Epidermal melanocyte (primary cell): Measurements from ENCODE around the gene TSPAN18.

Experiments used
- DNase-seq: peaks from one replicate; pipeline ENCODE4 v3.0.0; 2011; ENCODE audit warnings: low spot score; ENCODE audit not compliant: insufficient read length

Gene TSPAN18, protein sequence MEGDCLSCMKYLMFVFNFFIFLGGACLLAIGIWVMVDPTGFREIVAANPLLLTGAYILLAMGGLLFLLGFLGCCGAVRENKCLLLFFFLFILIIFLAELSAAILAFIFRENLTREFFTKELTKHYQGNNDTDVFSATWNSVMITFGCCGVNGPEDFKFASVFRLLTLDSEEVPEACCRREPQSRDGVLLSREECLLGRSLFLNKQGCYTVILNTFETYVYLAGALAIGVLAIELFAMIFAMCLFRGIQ

DNA sequence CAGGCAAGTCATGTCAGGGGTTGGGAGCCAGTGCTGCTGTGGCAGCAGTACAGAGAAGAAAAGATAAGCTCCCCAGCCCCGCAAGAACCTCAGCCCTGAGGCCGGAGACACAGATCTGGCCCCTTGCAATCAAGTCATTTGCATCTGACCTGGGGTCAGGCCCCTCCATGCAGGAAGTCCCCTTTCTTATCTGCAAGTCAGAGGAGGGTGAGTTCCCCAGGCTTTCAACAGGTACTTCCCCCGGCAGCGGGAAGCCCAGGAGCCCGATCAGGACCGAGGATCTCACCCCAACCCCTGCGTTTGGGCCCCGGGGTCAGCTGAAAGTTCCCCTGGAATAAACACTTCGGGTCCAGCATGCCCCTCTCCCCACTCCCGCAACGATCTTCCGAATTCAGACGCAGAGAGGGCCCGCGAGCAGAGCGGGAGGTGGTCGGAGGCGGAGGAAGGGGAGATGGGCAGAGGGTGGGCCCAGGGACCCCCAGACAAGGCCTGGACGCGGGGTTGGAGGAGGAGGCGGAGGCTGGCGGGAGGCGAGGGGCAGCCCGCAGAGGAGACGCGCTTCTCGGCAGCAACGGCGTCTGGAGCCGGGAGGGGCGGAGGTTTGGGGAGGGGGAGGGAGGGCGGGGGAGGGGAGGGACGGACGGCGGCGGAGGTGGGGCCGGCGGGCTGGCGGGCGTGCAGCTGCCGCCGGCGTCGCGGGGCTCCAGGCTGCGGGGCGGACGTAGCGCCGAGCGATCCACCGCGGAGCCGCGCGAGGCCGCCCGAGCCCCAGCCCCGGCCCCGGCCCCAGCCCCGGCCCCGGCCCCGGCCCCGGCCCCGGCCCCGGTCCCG is at the start of gene TSPAN18:
TSPAN18 (plus strand) TSS at position 680 of the 831 bp plus-strand sequence. CDS start 179,455 bp downstream, outside the sequence.
- DNase-seq: no peak

DNA sequence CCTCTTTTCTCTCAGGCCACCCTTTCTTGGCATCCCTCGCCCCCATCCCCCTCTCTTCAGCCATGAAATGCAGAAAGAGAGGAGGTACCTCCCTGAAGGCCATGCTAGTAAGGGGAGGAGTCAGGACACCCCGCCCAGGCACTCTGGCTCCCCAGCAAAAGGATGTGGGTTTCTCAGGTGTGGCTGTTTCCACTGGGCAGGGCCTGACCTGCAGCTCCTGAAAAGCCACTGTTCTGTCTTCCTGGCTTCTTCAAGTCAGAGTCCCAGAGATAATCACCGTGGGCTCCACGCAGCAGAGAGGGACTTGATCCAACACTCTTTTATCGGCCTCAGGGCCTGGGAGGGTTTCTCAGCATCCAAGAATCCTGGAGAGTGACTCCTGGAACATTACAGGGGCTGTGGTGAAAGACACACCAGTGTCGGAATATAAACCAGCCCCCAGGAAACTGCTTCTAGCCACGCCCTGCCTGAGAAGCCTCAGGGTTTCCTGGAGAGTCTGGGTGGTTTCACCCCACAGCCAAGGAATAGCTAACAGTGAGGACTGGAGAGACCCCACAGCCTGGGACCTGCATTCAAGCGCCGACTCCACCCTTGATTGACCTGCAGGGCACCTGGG is 45.7 kb upstream of the TSPAN18 start:
- DNase-seq: no peak

DNA sequence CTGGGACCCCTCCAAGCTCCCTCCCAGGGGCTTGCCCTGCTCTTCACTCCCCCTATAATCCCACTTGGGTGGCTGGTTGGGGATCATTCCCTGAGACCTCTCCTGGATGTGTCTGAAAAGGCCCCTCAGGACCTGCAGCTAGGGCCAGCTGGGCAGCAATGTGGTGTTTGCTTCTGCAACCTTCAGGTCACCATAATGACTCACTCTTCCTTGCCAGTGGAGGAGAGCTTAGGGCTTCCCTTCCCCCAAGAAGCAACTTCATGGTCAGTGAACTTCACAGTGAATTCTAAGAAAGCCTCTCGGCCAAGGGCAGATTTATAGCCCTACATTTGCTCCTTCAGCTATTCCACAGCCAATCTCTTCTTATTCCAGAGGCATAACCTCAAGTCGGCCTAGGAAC is 45.1 kb upstream of the TSPAN18 start:
- DNase-seq: no peak

DNA sequence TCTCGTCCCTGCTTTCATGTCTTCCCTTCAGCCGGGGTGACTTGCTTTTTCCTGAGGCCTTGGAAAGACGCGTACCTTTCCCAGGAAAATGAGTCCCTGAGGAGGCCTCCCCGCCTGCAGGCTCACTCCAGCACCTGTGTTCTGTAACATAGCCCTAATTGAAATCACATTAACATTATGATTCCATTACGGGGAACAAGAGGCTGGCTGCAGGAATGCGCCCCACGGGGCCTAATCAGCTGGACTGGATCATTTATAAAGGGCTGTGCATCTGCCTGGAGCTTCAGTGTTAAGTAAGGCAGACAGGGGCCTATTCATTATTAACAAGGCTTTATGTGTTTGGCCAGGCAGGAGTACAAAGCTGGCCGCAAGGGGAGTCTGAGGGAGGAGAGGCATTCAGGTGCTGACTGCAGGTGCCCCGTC is 41.9 kb upstream of the TSPAN18 start:
- DNase-seq: no peak

DNA sequence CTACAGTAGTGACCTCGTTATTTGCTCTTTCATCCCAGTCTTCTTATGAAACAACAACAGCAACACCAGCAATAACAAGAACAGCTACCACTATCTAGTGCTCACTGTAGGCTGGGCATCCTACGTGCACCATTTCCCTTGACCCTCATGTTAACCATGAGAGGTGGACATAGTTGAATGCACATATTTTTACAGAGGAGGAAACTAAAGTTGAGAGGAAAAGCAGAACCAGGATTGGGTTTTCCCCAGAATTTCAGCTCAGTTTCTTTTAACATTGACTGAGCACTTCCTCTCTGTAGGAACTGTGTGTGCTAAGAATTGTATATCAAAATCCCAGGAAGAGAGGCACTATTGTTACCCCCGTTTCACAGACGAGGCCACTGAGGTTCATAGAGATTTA is 39.4 kb upstream of the TSPAN18 start:
- DNase-seq: no peak

DNA sequence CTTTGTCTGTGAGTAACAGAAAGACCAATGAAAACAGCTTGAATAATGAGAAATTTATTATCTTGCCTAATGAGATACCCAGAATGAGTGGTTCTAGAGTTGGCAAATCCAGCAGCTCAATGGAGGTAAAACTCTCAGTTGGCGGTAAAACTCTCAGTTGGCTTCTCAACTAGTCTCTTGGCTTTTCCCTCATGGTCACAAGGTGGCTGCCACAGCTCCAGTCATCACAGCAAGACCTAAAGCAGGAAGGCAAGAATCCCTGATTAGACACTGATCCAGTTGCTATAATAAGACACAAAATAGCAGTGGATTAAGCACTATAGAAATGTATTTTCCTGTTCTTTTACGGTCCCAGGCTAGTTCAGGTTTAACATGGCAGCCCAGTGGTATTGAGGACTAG is 37.5 kb upstream of the TSPAN18 start:
- no peak for DNase-seq

DNA sequence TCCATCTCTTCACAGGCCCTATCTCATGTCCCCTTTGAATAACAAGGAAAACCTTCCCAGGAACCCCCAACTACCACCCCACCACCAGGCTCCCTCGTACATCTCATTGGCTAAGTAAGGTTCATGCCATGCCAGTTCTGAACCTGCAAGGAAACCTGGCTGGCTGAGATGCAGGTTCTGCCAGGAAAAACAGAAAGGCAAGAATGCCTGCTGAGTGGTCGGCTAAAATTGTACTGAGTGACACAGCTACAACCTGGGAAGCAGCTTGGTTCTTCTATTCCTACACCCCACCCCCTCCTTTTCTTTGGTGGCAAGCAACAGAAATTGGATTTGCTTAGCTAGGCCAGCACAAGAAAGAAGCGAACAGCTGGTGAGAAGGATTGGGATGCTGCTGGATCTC is 36.1 kb upstream of the TSPAN18 start:
- no peak for DNase-seq

DNA sequence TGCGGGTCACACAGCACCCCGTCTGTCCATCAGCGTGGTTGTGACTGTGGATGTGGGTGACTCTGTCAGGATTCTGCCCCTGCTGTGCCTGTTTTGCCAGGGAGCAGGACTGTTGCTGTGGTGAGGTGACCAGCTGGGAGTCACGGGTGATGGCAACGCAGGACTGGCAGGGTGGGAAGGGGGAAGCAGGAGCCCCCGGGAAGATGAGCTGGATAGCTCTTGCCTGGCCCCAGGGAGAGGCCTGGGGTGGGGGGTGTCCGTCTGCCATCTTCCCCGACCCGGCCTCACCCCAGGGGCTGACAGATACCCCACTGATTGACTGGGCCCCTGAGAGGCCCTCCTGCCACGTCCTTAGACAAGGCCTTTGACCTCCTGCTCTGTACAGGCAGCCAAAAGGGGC is 34.3 kb upstream of the TSPAN18 start:
- DNase-seq: no peak

DNA sequence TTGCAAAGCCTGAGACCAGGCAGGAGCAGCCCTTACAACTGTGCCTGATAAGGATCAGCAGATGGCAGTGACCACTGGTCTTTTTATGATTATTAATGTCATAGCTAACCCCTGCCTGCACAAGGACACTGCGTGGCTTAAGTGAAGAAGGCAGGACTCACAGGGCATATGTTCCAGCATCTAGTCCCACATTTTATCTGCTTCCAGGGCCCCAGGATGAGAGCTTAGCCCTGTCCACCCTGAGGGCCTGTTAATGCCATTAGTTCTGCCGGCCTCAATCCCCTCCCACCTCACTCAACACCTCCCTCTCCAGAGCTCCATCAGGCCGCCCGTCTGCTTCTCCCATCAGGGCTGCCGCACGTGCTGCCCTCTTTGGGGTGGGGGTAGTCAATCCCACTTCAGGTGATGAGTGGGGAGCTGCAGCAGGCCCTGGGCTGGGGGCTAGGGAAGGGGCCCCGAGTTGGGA is 33.1 kb upstream of the TSPAN18 start:
- DNase-seq: no peak

DNA sequence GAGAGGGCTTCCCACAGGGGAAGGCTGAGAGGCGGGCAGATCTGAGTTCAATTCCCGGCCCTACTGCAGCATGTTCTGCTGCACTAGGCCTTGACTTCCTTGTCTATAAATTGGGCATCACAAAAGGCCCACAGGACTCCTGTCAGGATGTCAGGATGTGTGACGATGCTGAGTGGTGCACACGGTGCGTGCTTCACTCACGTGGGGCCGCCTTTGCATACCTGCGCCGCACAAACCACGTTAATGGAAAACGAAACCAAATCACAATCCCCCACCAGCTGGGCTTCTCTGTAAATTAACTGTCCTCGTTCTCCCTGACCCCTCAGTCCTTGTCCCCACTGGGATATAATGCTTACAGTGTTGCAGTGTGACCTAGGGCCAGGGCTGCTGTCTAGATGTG is 32.3 kb upstream of the TSPAN18 start:
- DNase-seq: no peak

DNA sequence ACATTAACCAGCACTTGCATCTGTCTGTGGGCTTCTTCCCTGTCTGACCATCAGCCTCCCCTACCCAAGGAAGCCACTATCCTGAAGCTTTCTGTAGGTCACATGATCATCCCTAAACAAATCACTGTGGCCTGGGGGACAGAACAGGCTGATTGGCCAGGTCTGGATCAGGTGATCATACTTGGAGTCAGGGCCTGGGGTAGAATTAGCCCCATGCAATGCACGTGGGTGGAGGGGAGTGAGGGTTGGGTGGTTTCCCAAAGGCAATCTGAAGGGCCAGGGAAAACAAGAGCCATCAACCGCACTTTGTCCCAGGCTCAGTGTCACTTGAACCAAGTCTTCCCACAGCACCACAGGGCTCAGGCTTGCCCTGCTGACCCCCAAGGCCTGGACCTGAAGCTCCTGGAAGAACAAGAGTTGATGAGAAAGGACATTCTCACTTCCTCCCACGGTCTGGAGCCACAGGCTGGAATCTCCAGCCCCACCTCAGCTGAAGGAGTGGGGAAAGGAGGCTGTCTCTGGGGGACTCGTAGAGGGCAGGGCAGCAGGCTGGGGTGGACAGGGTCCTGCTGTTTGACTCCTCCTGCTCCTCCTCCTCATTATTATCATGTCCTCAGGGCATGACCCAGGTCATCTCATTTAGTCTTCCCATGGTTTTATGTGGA is 31.5 kb upstream of the TSPAN18 start:
- DNase-seq: no peak

DNA sequence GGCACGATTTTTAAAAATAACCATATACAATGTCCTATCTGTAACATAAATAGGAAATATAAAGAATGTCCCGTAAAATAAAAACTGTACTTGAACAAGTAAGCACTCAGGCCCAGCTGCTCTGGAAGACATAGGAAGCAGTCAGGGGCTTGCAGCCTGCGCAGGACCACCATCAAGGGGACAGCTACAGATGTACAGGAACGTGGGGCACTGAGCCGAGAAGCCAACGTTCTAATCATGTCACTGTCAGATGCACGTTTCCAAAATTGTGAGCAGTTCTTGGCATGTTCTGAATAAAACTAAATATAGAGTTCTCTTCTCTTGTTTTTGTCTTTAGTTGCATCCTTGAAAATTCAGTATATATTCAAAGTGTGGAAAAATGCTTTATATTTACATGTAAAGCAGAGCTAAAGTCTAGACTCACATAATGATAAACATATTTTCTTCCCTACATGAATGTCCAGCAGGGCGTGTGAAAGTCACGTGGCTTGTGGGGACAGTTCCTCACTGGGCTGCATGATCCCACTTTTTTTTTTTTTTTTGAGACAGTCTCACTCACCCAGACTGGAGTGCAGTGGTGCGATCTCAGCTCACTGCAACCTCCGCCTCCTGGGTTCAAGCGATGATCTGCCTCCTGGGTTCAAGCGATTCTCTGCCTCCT is 28.4 kb upstream of the TSPAN18 start:
- DNase-seq: no peak

DNA sequence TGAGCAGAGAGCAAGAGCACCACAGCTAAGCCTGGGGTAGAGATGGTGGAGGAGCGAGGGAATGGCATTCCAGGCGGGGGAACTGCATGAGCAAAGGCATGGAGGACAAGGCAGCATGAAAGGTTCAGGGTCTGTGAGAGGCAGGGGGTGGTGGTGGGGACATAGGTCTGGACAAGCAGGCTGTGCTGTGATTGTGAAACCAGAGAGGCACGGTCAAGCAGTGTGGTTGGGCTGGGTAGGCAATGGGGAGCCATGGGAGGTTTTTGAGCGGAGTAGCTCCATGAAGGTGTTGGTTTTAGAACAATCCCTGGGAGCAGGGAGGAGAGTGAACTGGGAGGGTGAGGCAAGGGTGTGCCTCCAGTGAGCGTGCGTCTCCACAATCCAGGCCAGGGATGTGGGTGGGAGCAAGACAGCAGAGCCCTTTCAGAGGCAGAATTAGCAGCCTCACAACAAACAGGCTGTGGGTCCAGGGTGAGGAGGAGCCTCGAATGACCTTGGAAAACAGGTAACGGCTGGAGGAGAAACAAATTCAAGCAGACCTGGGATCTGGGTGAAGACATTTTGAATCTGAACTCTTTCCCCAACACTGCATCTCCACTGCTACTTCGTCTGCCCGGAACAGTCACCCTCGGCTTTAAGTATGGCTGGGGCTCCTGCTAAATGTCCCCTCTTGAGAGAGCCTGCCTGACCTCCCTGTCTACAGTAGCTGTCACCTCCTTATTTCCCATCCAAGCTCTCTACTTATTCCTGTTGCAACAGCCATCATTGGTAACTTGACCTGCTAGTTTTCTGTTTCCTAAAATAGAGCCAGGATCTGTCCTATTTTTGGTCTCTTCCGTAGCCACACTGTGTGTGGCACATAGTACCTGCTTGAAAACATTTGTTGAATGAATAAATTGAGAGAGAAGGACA is 27.0 kb upstream of the TSPAN18 start:
- DNase-seq: no peak

DNA sequence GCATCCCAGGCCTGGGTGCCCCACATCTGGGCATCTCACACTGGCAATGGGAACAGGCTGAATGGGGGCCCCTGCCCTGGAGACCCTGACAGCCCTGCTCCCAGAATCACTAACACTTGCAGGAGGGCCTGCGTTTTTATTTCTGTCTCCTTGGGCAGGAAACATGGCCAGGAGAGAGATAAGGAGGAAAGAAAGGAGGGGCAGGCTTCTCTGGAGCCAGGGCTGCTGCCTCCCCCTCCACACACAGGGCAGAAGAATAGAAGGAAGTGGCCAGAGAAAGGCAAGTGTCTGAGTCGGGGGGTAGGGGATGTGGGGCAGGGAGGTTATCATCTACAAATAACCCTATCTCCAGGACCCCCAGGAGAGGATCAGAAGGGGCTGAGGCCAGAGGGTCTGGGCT is 25.5 kb upstream of the TSPAN18 start:
- no peak for DNase-seq

DNA sequence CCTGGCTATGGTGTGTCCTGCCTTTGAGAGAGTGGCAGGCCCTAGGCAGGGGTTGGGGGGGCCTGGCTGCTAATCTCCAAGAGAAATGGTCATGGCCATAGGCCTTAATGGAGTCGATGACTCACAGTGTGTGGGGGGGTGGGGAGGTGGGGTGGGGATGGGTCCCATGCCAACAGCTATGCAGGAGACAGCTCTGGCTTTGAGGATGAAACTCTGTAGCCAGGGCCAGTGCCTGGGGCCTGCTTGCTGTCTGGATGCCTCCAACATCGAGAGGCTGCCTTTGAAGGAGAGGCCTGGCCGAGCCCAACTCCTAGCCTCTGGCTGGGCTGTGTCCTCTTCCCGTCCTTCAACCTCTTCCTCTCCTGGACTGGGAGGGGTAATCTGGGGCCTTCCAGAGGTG is 23.9 kb upstream of the TSPAN18 start:
- no peak for DNase-seq

DNA sequence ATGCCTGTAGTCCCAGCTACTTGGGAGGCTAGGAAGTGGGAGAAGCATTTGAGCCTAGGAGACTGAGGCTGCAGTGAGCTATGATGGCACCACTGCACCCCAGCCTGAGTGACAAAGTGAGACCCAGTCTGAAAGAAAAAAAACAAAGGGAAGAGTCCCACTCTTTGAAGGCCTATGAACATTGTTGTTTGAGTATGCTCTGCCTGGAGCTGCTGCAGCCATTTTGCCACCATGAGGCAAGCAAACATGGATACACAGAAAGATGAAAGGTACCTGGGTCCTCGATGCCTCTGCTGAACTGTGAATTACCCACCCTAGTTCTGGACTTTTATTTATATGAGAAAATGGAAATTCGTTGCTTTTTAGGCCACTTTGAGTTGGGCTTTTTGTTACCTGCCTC is 19.7 kb upstream of the TSPAN18 start:
- DNase-seq: no peak

DNA sequence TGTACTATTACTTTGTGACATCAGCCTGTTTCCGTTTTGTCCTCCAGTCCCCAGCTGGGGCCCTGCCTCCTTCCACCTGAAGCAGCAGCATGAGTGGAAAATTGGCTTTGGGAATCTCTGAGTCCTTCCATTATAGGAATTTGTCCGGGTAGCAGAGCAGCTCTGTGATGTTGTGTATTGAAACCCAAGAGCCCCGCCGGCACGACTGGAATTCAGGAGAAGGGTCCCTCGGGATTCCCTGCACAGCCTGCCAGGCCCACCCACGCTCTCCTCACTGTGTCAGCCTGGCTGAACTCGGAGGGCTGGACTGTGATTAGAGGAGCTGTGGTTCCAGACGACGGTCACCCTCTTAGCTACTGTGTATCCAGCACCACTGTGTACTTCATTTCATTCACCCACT is 18.8 kb upstream of the TSPAN18 start:
- no peak for DNase-seq

DNA sequence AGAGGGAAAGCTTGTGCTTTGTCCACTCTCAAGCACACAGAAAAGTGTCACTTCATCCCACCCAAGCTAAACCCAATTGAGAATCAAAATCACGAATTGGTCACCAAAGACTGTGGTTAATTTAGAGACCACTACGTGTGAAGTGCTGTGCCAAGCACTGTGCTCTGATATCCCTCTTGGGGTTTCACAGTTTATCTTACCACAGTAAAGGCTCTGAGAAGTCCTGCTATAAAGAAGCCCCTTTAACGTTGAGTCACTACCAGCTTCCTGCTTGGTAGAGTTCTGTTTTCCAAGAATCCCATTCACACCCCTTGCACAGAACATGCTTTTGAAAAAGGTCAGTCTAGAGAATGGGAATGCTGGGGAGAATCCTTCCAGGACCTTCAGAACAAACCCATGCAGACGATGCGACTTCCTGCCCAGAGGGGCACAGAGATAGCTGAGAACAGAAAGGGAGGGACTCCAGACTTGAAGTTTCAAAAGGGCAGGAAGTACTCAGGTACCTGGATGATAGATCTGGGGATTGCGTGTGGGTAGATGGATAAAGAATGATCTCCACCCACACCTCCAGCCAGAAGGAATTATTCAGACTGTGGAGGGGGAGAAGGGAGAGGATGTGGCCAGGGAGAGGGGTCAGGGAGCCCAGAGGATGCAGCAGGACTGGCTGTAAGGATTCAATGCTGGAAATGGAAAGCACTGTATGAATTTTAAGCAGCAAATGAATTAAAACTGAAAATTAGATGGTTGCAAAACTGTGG is 18.1 kb upstream of the TSPAN18 start:
- DNase-seq: no peak

DNA sequence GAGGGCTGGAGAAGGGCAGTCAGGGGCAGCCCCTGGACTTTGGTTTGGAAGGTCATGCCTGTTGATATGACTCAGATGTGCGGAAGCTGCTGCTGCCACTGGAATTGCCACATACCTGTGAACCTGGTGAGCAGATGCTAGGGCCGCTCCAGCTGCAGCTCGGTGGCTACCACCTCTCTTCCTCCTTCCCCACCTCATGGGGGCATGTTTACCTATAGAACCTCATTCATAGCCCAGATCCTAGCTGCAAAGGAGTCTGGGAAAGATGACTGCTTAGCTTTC is 17.5 kb upstream of the TSPAN18 start:
- DNase-seq: no peak

DNA sequence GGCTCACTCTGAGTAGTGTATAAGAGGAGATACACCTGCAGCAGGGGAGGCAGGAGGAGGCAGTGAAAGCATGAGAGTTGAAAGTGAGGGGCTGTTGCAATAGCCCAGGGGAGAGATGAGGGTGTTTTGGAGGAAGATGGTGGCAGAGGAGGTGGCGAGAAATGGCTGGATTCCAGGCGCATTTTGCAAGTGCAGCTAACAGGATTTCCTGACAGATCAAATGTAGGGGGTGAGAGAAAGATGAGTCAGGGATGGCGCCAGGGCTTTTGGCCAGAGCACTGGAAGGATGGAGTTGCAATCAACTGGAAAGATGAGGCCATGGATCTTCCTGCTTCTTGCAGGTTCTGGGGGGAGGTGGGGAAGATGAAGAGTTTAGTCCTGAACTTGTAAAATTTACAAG is 16.8 kb upstream of the TSPAN18 start:
- no peak for DNase-seq
